Mesothelial cell of epicardium (in vitro differentiated cells): ENCODE results near the gene BMPR1A. TPM values are rescaled to one million over a fixed set of nuclear protein-coding genes. Genes with fewer than 3 reads are reported as not detected.
"Not testable (repeated sequence)": the region's sequence is repeated elsewhere in the genome, so short reads cannot be mapped to it uniquely, and the experiment has no call there.

Experiments
- DNase-seq, 2 experiments: peaks; one replicate each; pipeline ENCODE4 v3.0.0; 2021; ENCODE audit warnings: low spot score in 2 of 2; ENCODE audit not compliant: unreplicated experiment in 2 of 2
- H3K27ac Mint-ChIP-seq: 2 replicates; pipeline ENCODE4 v1.8.0; 2021; ENCODE audit warnings: mixed read lengths
- H3K27me3 Mint-ChIP-seq: 2 replicates; pipeline ENCODE4 v1.8.0; 2021; ENCODE audit warnings: low read depth, mixed read lengths
- H3K36me3 Mint-ChIP-seq: 2 replicates; pipeline ENCODE4 v1.8.0; 2021; ENCODE audit warnings: mixed read lengths
- H3K4me1 Mint-ChIP-seq: 2 replicates; pipeline ENCODE4 v1.8.0; 2021; ENCODE audit warnings: mixed read lengths
- H3K4me3 Mint-ChIP-seq: 2 replicates; pipeline ENCODE4 v1.8.0; 2021; ENCODE audit warnings: mild to moderate bottlenecking, moderate library complexity, mixed read lengths
- H3K9me3 Mint-ChIP-seq: 2 replicates; pipeline ENCODE4 v1.8.0; 2021; ENCODE audit warnings: mixed read lengths
- total RNA-seq: library from RNA; stranded (reverse); gene quantifications from 3 replicates; pipeline ENCODE4 v1.2.1, GENCODE V29; 2021
- TF ChIP-seq, protein P1 (sequence below): fragments of 200-600 bp; sonication (generic); IDR thresholded peaks from one replicate; pipeline ENCODE4 v1.5.0; 2021; ENCODE audit warnings: antibody characterized with exemption; ENCODE audit not compliant: unreplicated experiment

Gene BMPR1A
- total RNA-seq, 1 donor from 2014 or later, result 100.0 TPM

DNA sequence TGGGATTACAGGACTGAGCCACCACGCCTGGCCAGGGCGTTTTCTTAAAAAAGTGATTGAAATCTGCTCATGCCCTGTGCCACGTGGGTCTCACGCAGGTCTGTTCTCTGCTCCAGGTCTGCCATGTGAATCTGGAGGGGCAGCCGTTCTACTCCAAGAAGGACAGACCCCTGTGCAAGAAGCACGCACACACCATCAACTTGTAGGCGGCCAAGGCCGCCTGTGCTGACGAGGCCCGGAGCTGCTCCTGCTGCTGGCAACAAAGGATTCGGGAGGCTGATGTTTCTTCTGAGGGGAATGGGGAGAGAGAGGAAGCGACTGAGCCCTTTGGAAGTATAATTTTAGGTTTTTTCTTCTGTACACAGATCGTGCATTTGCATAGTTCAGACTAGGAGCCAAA, 23.6 kb upstream of the BMPR1A start:
- Mint-ChIP-seq H3K4me3 (no peak overlapping the region), H3K27ac (no peak overlapping the region), H3K36me3 (no peaks in the 10 kb centered on the region), H3K4me1 (peaks cover 7% of the 10 kb centered on the region), H3K27me3 (peaks cover 6% of the 10 kb centered on the region), H3K9me3 (no peaks in the 10 kb centered on the region)
- TF ChIP-seq, protein P1, sequence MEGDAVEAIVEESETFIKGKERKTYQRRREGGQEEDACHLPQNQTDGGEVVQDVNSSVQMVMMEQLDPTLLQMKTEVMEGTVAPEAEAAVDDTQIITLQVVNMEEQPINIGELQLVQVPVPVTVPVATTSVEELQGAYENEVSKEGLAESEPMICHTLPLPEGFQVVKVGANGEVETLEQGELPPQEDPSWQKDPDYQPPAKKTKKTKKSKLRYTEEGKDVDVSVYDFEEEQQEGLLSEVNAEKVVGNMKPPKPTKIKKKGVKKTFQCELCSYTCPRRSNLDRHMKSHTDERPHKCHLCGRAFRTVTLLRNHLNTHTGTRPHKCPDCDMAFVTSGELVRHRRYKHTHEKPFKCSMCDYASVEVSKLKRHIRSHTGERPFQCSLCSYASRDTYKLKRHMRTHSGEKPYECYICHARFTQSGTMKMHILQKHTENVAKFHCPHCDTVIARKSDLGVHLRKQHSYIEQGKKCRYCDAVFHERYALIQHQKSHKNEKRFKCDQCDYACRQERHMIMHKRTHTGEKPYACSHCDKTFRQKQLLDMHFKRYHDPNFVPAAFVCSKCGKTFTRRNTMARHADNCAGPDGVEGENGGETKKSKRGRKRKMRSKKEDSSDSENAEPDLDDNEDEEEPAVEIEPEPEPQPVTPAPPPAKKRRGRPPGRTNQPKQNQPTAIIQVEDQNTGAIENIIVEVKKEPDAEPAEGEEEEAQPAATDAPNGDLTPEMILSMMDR, result no peak
- DNase-seq, result no peak

DNA sequence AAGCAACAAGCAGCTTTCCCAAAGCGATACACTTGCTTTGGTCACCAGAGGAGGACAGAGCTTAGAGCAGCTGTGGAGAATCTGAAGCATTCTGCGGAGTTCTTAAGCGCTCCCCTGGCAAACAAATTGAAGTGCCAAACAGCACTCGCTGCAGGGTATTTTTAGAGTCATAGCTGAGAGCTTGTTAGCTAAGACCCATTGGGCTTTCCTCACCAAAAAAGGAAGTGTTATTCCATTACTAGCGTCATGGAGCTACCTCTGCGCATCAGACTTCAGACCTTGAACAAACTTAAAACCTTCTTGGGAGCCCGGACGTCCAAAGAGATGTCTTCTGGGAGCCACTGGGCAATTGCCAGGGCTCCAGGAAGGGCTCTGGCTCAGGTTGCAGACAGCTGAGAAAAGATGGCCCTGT, 23.2 kb upstream of the BMPR1A start:
- no peak for DNase-seq
- Mint-ChIP-seq H3K36me3 (no peaks in the 10 kb centered on the region), H3K27ac (no peak overlapping the region), H3K4me1 (peaks cover 7% of the 10 kb centered on the region), H3K27me3 (peaks cover 7% of the 10 kb centered on the region), H3K4me3 (no peak overlapping the region), H3K9me3 (no peaks in the 10 kb centered on the region)
- TF ChIP-seq, protein P1, result no peak

DNA sequence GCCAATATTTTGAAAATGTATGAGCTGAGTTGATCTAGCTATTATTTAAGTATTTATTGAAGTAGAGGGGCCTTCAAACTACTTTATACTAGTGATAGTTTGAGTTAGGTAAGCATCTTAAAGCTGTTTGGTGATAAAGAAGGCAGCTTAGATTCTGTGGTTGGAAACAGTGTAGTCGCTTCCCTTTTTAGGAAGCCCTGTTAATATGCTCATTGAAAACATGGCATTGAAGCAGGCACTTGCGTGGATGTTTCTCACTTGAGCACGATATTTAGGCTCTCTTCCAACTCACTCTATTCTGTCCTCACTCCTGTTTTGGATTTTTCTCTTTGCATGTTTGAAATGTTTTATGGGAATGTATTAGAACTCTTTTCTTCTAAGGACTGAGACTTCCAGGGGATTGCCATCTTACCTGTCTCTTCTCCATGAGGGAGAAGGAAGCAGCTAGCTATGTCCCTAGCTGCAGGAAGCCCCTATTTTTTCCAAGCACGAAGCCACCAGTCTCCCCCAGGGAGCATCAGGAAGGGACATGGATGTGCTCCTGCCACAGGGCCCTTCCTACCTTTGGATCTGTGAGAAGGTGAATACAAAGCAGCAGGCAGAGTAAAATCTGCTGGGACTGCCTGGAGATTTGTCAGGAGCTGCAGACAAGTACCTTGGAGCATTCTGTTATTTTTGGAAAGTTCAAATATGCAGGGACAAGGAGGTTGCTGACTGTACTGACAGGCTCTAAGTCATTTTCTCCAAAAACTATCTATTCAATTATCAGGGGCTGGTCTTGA, 22.0 kb upstream of the BMPR1A start:
- TF ChIP-seq, protein P1, result no peak
- Mint-ChIP-seq H3K36me3 (no peaks in the 10 kb centered on the region), H3K4me1 (peaks cover 7% of the 10 kb centered on the region), H3K27me3 (peaks cover 10% of the 10 kb centered on the region), H3K27ac (no peak overlapping the region), H3K9me3 (no peaks in the 10 kb centered on the region), H3K4me3 (no peak overlapping the region)
- no peak for DNase-seq

DNA sequence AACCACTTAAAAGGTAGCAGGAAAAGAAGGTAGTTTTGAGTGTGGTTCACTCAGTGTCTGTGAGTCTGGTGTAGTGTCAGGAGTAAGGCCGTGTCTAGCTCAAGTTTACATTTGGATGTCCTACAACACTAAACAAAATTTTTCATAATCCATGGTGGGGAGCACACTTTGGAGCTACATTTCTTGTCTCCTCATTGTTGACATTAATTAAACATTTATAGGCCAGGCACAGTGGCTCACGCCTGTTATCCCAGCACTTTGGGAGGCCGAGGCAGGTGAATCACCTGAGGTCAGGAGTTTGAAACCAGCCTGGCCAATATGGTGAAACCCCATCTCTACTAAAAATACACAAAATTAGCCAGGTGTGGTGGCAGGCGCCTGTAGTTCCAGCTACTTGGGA, 21.1 kb upstream of the BMPR1A start:
- not testable (repeated sequence) for H3K36me3 Mint-ChIP-seq, H3K4me3 Mint-ChIP-seq, H3K4me1 Mint-ChIP-seq, DNase-seq, H3K9me3 Mint-ChIP-seq, H3K27ac Mint-ChIP-seq
- peaks cover 12% of the 10 kb centered on the region for H3K27me3 Mint-ChIP-seq

DNA sequence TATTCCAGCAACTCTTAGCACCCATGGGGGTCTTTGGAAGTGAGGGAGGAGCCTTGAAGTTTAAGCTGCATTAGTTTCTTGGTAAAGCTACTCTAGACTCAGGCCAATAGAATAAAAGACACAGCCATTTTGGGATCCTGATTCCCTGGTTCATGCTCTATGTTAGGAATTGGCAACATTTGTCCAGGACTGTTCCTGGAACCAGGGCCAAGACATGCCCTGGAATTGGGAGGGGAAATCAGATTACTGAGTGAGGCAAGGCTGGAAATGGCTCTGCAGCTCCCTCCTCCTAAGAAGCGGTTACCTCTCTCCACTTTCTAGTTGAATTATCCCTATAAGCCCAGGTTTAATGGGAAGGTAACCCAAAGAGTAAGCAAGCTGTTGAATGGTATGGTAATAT, 14.2 kb upstream of the BMPR1A start:
- TF ChIP-seq, protein P1, result no peak
- H3K4me3 Mint-ChIP-seq, result no peak overlapping the region
- H3K9me3 Mint-ChIP-seq, result no peaks in the 10 kb centered on the region
- H3K27ac Mint-ChIP-seq, result no peak overlapping the region
- peaks cover 12% of the 10 kb centered on the region for H3K27me3 Mint-ChIP-seq
- no peaks in the 10 kb centered on the region for H3K4me1 Mint-ChIP-seq
- no peaks in the 10 kb centered on the region for H3K36me3 Mint-ChIP-seq
- DNase-seq, result no peak

DNA sequence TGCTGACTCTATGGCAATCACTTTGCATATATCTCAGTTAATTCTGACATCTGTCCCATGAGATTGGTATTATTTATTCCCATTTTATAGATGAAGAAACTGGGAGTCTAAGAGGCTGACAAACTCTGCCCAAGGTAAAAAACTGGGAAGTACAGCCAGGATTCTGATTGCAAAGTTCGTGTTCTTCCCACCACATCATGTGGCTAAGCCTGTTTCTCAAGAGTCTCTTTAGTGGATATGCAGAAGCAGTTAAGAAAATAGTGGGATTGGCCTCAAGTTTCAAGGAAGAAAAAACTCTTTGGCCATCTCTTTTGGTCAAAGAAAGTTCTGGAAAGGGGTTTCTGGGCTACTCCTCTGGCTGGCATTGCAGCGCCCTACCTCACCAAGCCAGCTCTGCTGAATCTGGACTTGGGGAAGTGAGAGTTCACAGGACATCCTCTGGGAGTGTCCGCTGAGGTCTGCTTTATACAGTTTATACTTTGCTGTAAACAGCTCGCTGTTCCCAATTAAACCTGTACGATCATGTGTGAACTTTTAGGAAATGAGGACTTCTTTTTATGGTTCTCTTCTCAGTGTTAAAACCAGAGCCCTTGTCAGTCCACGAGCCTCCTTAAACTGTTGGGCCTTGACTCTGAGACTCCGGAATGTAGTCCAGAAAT, 12.2 kb upstream of the BMPR1A start:
- Mint-ChIP-seq H3K27me3 (peaks cover 10% of the 10 kb centered on the region), H3K36me3 (no peaks in the 10 kb centered on the region), H3K27ac (no peak overlapping the region), H3K4me3 (no peak overlapping the region), H3K9me3 (no peaks in the 10 kb centered on the region), H3K4me1 (no peaks in the 10 kb centered on the region)
- TF ChIP-seq, protein P1, result no peak
- no peak for DNase-seq
